Suprapubic skin (tissue), 3 donors: ENCODE results near the gene SLC25A25.

Experiments used
- CTCF ChIP-seq, 2 donors: fragments of 200-600 bp in 1 of 2; fragments of 450-650 bp in 1 of 2; sonication (generic) in 1 of 2; IDR thresholded peaks; one replicate each; pipeline ENCODE4 v1.5.1; 2016 to 2019; ENCODE audit warnings: antibody characterized with exemption in 2 of 2, mild to moderate bottlenecking in 1 of 2, moderate library complexity in 1 of 2
- EP300 ChIP-seq: sonication (generic); formaldehyde crosslinking; IDR thresholded peaks from one replicate; pipeline ENCODE4 v1.6.1; 2017; ENCODE audit warnings: antibody characterized with exemption

- TF ChIP-seq EP300 (no peak), CTCF (IDR thresholded peaks at IDR 0.05) (no peak)
Measured at GRCh38 chr9:128151309-128152132, 83.5 kb downstream of the SLC25A25 start.
